ENCODE results near the gene PTPN18. TPM values are rescaled to one million over a fixed set of nuclear protein-coding genes. Genes with fewer than 3 reads are reported as not detected.

PTPN18 gene
- total RNA-seq, 2 donors from 2014 or later = 13.3 to 20.8 TPM

DNA sequence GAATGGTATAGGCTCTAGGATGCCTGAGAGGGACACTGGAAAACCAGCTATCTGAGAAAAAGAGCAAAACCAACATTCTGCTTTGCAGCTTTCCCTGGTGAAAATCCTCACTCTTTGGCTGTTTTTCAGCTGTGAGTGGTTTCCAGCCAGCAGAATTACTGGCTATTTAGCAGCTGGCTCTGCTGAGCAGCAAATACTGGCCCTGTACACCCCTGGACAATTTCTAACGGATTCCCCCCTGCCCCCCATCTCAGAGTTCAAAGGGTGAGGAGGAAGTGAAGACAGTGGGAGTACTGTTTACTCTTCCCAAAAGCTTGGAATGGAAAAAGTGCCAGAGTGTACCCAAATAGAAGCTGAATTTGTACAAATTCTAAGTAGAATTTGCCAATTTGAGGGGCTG lies 39.3 kb upstream of the PTPN18 start:
- H3K36me3 ChIP-seq = no peaks in the 10 kb centered on the region
- no peaks in the 10 kb centered on the region for H3K4me1 ChIP-seq
- no peak overlapping the region for H3K4me3 ChIP-seq
- no peaks in the 10 kb centered on the region for H3K27me3 ChIP-seq
- no peaks in the 10 kb centered on the region for H3K9me3 ChIP-seq
- no peak overlapping the region for H3K27ac ChIP-seq
- no peak for DNase-seq (ENCODE audit: low spot score)
- TF ChIP-seq CTCF (IDR thresholded peaks at IDR 0.05) = no peak

GRCh38 chr2:130318906-130319305 lies 37.0 kb upstream of the PTPN18 start:
- no peak for TF ChIP-seq CTCF (IDR thresholded peaks at IDR 0.05)
- H3K36me3 ChIP-seq = no peaks in the 10 kb centered on the region
- H3K27me3 ChIP-seq = no peaks in the 10 kb centered on the region
- DNase-seq (ENCODE audit: low spot score) = no peak
- H3K4me3 ChIP-seq = no peak overlapping the region
- H3K4me1 ChIP-seq = no peaks in the 10 kb centered on the region
- no peaks in the 10 kb centered on the region for H3K9me3 ChIP-seq
- H3K27ac ChIP-seq = no peak overlapping the region

DNA sequence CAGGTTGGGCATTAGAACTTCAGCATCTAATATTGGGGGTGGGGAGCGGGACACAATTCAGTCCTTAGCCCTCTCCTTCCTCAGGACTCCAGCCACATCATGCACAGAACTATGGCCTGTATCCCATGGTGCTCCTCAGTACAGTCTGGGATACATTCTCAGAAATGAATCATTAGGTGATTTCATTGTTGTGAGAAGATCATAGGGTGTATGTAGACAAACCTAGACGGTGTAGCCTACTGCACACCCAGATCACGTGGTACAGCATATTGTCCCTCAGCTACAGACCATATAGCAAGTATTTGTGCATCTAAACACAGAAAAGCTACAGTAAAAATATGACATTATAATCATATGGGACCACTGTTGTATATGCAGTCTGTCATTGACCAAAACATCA lies 36.3 kb upstream of the PTPN18 start:
- H3K4me3 ChIP-seq = no peak overlapping the region
- H3K4me1 ChIP-seq = no peaks in the 10 kb centered on the region
- H3K9me3 ChIP-seq = no peaks in the 10 kb centered on the region
- no peak for DNase-seq (ENCODE audit: low spot score)
- no peak for TF ChIP-seq CTCF (IDR thresholded peaks at IDR 0.05)
- H3K27ac ChIP-seq = no peak overlapping the region
- no peaks in the 10 kb centered on the region for H3K36me3 ChIP-seq
- no peaks in the 10 kb centered on the region for H3K27me3 ChIP-seq

GRCh38 chr2:130327703-130328527 lies 27.9 kb upstream of the PTPN18 start:
- DNase-seq (ENCODE audit: low spot score) = no peak
- H3K36me3 ChIP-seq = no peaks in the 10 kb centered on the region
- H3K9me3 ChIP-seq = no peaks in the 10 kb centered on the region
- H3K27me3 ChIP-seq = no peaks in the 10 kb centered on the region
- no peak for TF ChIP-seq CTCF (IDR thresholded peaks at IDR 0.05)
- no peak overlapping the region for H3K4me3 ChIP-seq
- no peak overlapping the region for H3K27ac ChIP-seq
- peaks cover 0 to 5% of the 10 kb centered on the region in 2 donors for H3K4me1 ChIP-seq

- TF ChIP-seq CTCF (IDR thresholded peaks at IDR 0.05) = no peak
- Histone ChIP-seq H3K4me1 (peaks cover 0 to 5% of the 10 kb centered on the region in 2 donors), H3K4me3 (no peak overlapping the region), H3K36me3 (no peaks in the 10 kb centered on the region), H3K9me3 (no peaks in the 10 kb centered on the region), H3K27ac (no peak overlapping the region), H3K27me3 (no peaks in the 10 kb centered on the region)
- no peak for DNase-seq (ENCODE audit: low spot score)
These were observed 27.1 kb upstream of the PTPN18 start for GRCh38 chr2:130328710-130329109.
